IMR-90 (cell line): ENCODE results near the gene MBOAT1. TPM values are rescaled to one million over a fixed set of nuclear protein-coding genes. Genes with fewer than 3 reads are reported as not detected.

Experiments used
- ATAC-seq: fragments of 200-7000 bp; cut with Tn5 transposase; 2 replicates; pipeline ENCODE4 v1.9.1; 2020; ENCODE audit warnings: low read depth, mild to moderate bottlenecking, moderate library complexity
- BruUV-seq: library from RNA; stranded (reverse); fragments of 400-500 nt; replicated peaks from 2 replicates; lab custom pipeline; 2021; lab: Mats Ljungman, UMichigan
- CTCF ChIA-PET: fragments of 300-600 bp; formaldehyde crosslinking; extraction: SDS; loops from one replicate; lab custom pipeline; 2021; ENCODE audit warnings: antibody characterized with exemption; lab: Yijun Ruan, JAX
- POLR2A ChIA-PET: fragments of 300-600 bp; sonication (Branson Sonifier 250); formaldehyde crosslinking; loops from one replicate; lab custom pipeline; 2022; ENCODE audit warnings: antibody characterized with exemption; ENCODE audit not compliant: unreplicated experiment; lab: Charles Lee
- DNase-seq: peaks from one replicate; pipeline ENCODE4 v3.0.0; 2013
- H2AFZ ChIP-seq: replicated peaks from 2 replicates; pipeline ENCODE3; 2013; ENCODE audit warnings: low read length, mild to moderate bottlenecking; ENCODE audit not compliant: poor library complexity
- H2AK5ac ChIP-seq: 2 replicates; pipeline ENCODE4 v1.6.1; 2013; ENCODE audit warnings: low read depth, low read length, inconsistent platforms
- H2AK9ac ChIP-seq: replicated peaks from 2 replicates; pipeline ENCODE3; 2013; ENCODE audit warnings: mild to moderate bottlenecking, low read depth, low read length, moderate library complexity; ENCODE audit not compliant: poor library complexity
- H2BK120ac ChIP-seq: 2 replicates; pipeline ENCODE4 v1.6.1; 2013; ENCODE audit warnings: low read depth, low read length, inconsistent platforms
- H2BK15ac ChIP-seq: 3 replicates; pipeline ENCODE4 v1.6.1; 2013; ENCODE audit warnings: low read depth, low read length, inconsistent platforms
- H2BK20ac ChIP-seq: 2 replicates; pipeline ENCODE4 v1.6.1; 2013; ENCODE audit warnings: low read depth, mild to moderate bottlenecking, inconsistent platforms, low read length, moderate library complexity
- H2BK5ac ChIP-seq: 2 replicates; pipeline ENCODE4 v1.6.1; 2013; ENCODE audit warnings: mild to moderate bottlenecking, low read depth, low read length, inconsistent platforms; ENCODE audit not compliant: poor library complexity, severe bottlenecking
- H3K14ac ChIP-seq: replicated peaks from 2 replicates; pipeline ENCODE4 v1.6.1; 2013; ENCODE audit warnings: low read depth, low read length, inconsistent platforms
- H3K18ac ChIP-seq: 2 replicates; pipeline ENCODE4 v1.6.1; 2013; ENCODE audit warnings: low read depth, low read length, control low read depth
- H3K23ac ChIP-seq: 2 replicates; pipeline ENCODE4 v1.6.1; 2013; ENCODE audit warnings: low read depth, low read length, inconsistent platforms
- H3K27ac ChIP-seq: 2 replicates; pipeline ENCODE4 v1.5.1; 2013; ENCODE audit warnings: mild to moderate bottlenecking, control low read depth, low read length; ENCODE audit not compliant: insufficient read depth
- H3K27me3 ChIP-seq: 2 replicates; pipeline ENCODE4 v1.6.1; 2013; ENCODE audit warnings: low read length; ENCODE audit not compliant: control insufficient read depth, insufficient read depth
- H3K36me3 ChIP-seq: 2 replicates; pipeline ENCODE4 v1.6.1; 2013; ENCODE audit warnings: low read length, mixed read lengths; ENCODE audit not compliant: control insufficient read depth, insufficient read depth
- H3K4ac ChIP-seq: 2 replicates; pipeline ENCODE4 v1.6.1; 2013; ENCODE audit warnings: low read depth, low read length, inconsistent platforms
- H3K4me1 ChIP-seq: 2 replicates; pipeline ENCODE4 v1.6.1; 2013; ENCODE audit warnings: low read length, mixed read lengths; ENCODE audit not compliant: control insufficient read depth, insufficient read depth
- H3K4me2 ChIP-seq: 2 replicates; pipeline ENCODE4 v1.6.1; 2013; ENCODE audit warnings: low read depth, mild to moderate bottlenecking, control low read depth, low read length, moderate library complexity
- H3K4me3 ChIP-seq: 2 replicates; pipeline ENCODE4 v1.5.1; 2013; ENCODE audit warnings: low read depth, mild to moderate bottlenecking, control low read depth, low read length, moderate library complexity; ENCODE audit not compliant: insufficient read depth
- H3K56ac ChIP-seq: 2 replicates; pipeline ENCODE4 v1.6.1; 2013; ENCODE audit warnings: low read length, inconsistent platforms; ENCODE audit not compliant: insufficient read depth; ENCODE audit errors: extremely low read depth
- H3K79me1 ChIP-seq, 2 experiments: 2 replicates each; pipeline ENCODE4 v1.6.1; 2013; ENCODE audit warnings: low read length in 2 of 2, inconsistent platforms in 1 of 2, low read depth in 1 of 2
- H3K9ac ChIP-seq: 2 replicates; pipeline ENCODE4 v1.6.1; 2013; ENCODE audit warnings: low read depth, low read length, control low read depth
- H3K9me1 ChIP-seq: 2 replicates; pipeline ENCODE4 v1.6.1; 2013; ENCODE audit warnings: low read length, inconsistent platforms; ENCODE audit not compliant: insufficient read depth
- H3K9me3 ChIP-seq: 2 replicates; pipeline ENCODE4 v1.6.1; 2013; ENCODE audit warnings: low read length; ENCODE audit not compliant: control insufficient read depth, insufficient read depth
- H4K20me1 ChIP-seq: 2 replicates; pipeline ENCODE4 v1.6.1; 2013; ENCODE audit warnings: low read length, inconsistent platforms; ENCODE audit not compliant: insufficient read depth
- H4K5ac ChIP-seq: 2 replicates; pipeline ENCODE4 v1.6.1; 2013; ENCODE audit warnings: mild to moderate bottlenecking, low read depth, low read length, control low read depth
- H4K8ac ChIP-seq, 2 experiments: 2 replicates each; pipeline ENCODE4 v1.6.1; 2013; ENCODE audit warnings: low read depth in 2 of 2, low read length in 2 of 2, control low read depth in 1 of 2, inconsistent platforms in 1 of 2
- H4K91ac ChIP-seq: 2 replicates; pipeline ENCODE4 v1.6.1; 2013; ENCODE audit warnings: low read depth, low read length, inconsistent platforms; ENCODE audit not compliant: insufficient read depth
- BHLHE40 ChIP-seq: fragments of 150-350 bp; IDR thresholded peaks from 2 replicates; pipeline ENCODE4 v1.6.1; 2016; ENCODE audit warnings: mild to moderate bottlenecking, low read depth, low read length
- CEBPB ChIP-seq: IDR thresholded peaks from 2 replicates; pipeline ENCODE4 v1.6.1; 2012; ENCODE audit warnings: low read depth, low read length, improper control_type of control experiment
- CHD1 ChIP-seq: IDR thresholded peaks from 2 replicates; pipeline ENCODE4 v1.6.1; 2012; ENCODE audit warnings: low read depth, low read length, improper control_type of control experiment
- CTCF ChIP-seq: conservative IDR thresholded peaks from 2 replicates; pipeline ENCODE4 v1.5.1; 2012; ENCODE audit warnings: mild to moderate bottlenecking, low read depth, low read length, improper control_type of control experiment
- ELK1 ChIP-seq: fragments of 150-350 bp; IDR thresholded peaks from 2 replicates; pipeline ENCODE4 v1.6.1; 2016; ENCODE audit warnings: low read depth, mild to moderate bottlenecking, low read length, moderate library complexity, borderline replicate concordance
- FOS ChIP-seq: fragments of 150-350 bp; IDR thresholded peaks from 2 replicates; pipeline ENCODE4 v1.6.1; 2016; ENCODE audit warnings: low read depth, low read length
- MAFK ChIP-seq: IDR thresholded peaks from 2 replicates; pipeline ENCODE4 v1.6.1; 2012; ENCODE audit warnings: low read depth, low read length, improper control_type of control experiment
- MAZ ChIP-seq: IDR thresholded peaks from 2 replicates; pipeline ENCODE4 v1.6.1; 2012; ENCODE audit warnings: low read depth, mild to moderate bottlenecking, low read length, improper control_type of control experiment, moderate library complexity, borderline replicate concordance
- MXI1 ChIP-seq: IDR thresholded peaks from 2 replicates; pipeline ENCODE4 v1.6.1; 2012; ENCODE audit warnings: low read depth, mild to moderate bottlenecking, low read length, moderate library complexity, borderline replicate concordance
- NFE2L2 ChIP-seq: fragments of 150-350 bp; IDR thresholded peaks from 2 replicates; pipeline ENCODE4 v1.6.1; 2016; ENCODE audit warnings: low read depth, mild to moderate bottlenecking, low read length
- POLR2A ChIP-seq: IDR thresholded peaks from 2 replicates; pipeline ENCODE4 v1.6.1; 2012; ENCODE audit warnings: mild to moderate bottlenecking, low read depth, low read length
- RAD21 ChIP-seq: IDR thresholded peaks from 2 replicates; pipeline ENCODE4 v1.6.1; 2012; ENCODE audit warnings: low read length, improper control_type of control experiment
- RCOR1 ChIP-seq: IDR thresholded peaks from 2 replicates; pipeline ENCODE4 v1.6.1; 2012; ENCODE audit warnings: mild to moderate bottlenecking, low read length, improper control_type of control experiment; ENCODE audit not compliant: insufficient replicate concordance
- RFX5 ChIP-seq: IDR thresholded peaks from 2 replicates; pipeline ENCODE4 v1.8.0; 2012; ENCODE audit warnings: low read depth, mild to moderate bottlenecking, low read length, moderate library complexity
- SMC3 ChIP-seq: fragments of 150-350 bp; IDR thresholded peaks from 2 replicates; pipeline ENCODE4 v1.6.1; 2016; ENCODE audit warnings: low read depth, mild to moderate bottlenecking, antibody characterized with exemption, low read length, moderate library complexity
- USF2 ChIP-seq: fragments of 150-350 bp; IDR thresholded peaks from 2 replicates; pipeline ENCODE4 v1.6.1; 2017; ENCODE audit warnings: mild to moderate bottlenecking, antibody characterized with exemption, low read length, low read depth
- WGBS, 2 experiments: methylation state at CpG; one replicate each; pipeline versions ENCODE4 v1.1.5 to v1.1.7; 2013; ENCODE audit warnings: missing lambda C conversion rate in 2 of 2; ENCODE audit not compliant: insufficient read length in 1 of 2; ENCODE audit errors: extremely low coverage in 2 of 2; 5-methylcytosine and 5-hydroxymethylcytosine counted together
- dilution Hi-C: fragments of 300-500 bp; cut with HindIII; formaldehyde crosslinking; loops from one replicate; pipeline ENCODE4 v1.14.3; 2018; ENCODE audit warnings: low sequenced_read_pairs; ENCODE audit not compliant: unreplicated experiment
- in situ Hi-C: fragments of 300-500 bp; cut with MboI; formaldehyde crosslinking; loops from 3 replicates; pipeline ENCODE4 v1.14.3; 2019; ENCODE audit warnings: low sequenced_read_pairs, inconsistent platforms, mixed read lengths
- intact Hi-C: fragments of 100-400 bp; cut with micrococcal nuclease; formaldehyde crosslinking; loops from 2 replicates; pipeline ENCODE4 v1.10.0; 2022
- polyA plus RNA-seq, 3 experiments: library from polyadenylated mRNA; depleted of rRNA; stranded (reverse); fragments of >200 nt; gene quantifications; 2 replicates each; pipeline ENCODE4 v1.2.3, GENCODE V29; 2012; ENCODE audit warnings: low replicate concordance in 1 of 3
- total RNA-seq: library from RNA; depleted of rRNA; stranded (reverse); fragments of >200 nt; gene quantifications from 2 replicates; pipeline ENCODE4 v1.2.3, GENCODE V29; 2012

The MBOAT1 gene
- total and polyA plus RNA-seq, 2 of the 4 experiments (the other 2 are of a cell fraction): 1.6 to 4.7 TPM

GRCh38 chr6:20068421-20068988, 143.8 kb downstream of the MBOAT1 start:
- CTCF ChIA-PET: interaction anchor here (0.6 kb wide), 1 partner anchor 648 kb away, joined by 3 read pairs; no protein-coding TSS in a partner anchor

More at GRCh38 chr6:20068421-20068988, 143.8 kb downstream of the MBOAT1 start:
- ATAC-seq (no peak), DNase-seq (no peak)
- Histone ChIP-seq H2BK5ac (no peak overlapping the region), H3K56ac (no peak overlapping the region), H3K79me1 (no peaks in the 10 kb centered on the region), H2BK15ac (no peak overlapping the region), H3K4me1 (no peaks in the 10 kb centered on the region), H2AK9ac (no peak overlapping the region), H3K9me1 (no peaks in the 10 kb centered on the region), H3K27me3 (no peaks in the 10 kb centered on the region), H3K36me3 (no peaks in the 10 kb centered on the region), H3K18ac (no peak overlapping the region), H4K5ac (no peak overlapping the region), H3K27ac (no peak overlapping the region), H3K4me2 (no peak overlapping the region), H3K23ac (no peak overlapping the region), H3K4me3 (no peak overlapping the region), H2BK20ac (no peak overlapping the region), H4K8ac (no peak overlapping the region), H4K91ac (no peak overlapping the region), H3K9me3 (no peaks in the 10 kb centered on the region), H3K9ac (no peak overlapping the region), H2AFZ (no peak overlapping the region), H4K20me1 (no peaks in the 10 kb centered on the region), H2BK120ac (no peak overlapping the region), H2AK5ac (no peak overlapping the region), H3K14ac (no peak overlapping the region), H3K4ac (no peak overlapping the region)
- no peak for TF ChIP-seq RAD21
- no peak for TF ChIP-seq RFX5
- no peak for TF ChIP-seq MAFK
- TF ChIP-seq ELK1: no peak
- TF ChIP-seq BHLHE40: no peak
- TF ChIP-seq RCOR1: no peak
- no peak for TF ChIP-seq MXI1
- TF ChIP-seq FOS: no peak
- TF ChIP-seq POLR2A: no peak
- no peak for TF ChIP-seq MAZ
- TF ChIP-seq SMC3: no peak
- TF ChIP-seq CHD1: no peak
- no peak for TF ChIP-seq USF2
- no peak for TF ChIP-seq CEBPB
- TF ChIP-seq CTCF: no peak
- no peak for TF ChIP-seq NFE2L2
- WGBS, 2 experiments: no CpG with 5 or more reads among the region's 10 CpGs
- dilution Hi-C loops: no loop called here
- in situ Hi-C loops: no loop called here
- BruUV-seq: no TSS peak
- intact Hi-C loops: no loop called here
- POLR2A ChIA-PET: no interaction called here
